Natural killer cell (primary cell): ENCODE data around the gene FBXW5. TPM values are rescaled to one million over a fixed set of nuclear protein-coding genes. Genes with fewer than 3 reads are reported as not detected.
A peak's percentile ranks its signal among the peaks of the same experiment; 100 is the strongest.

Experiments
- ATAC-seq, 3 donors: fragments of 150-1000 bp in 2 of 3; fragments of 200-7000 bp in 1 of 3; cut with Tn5 transposase; 1 replicate in 1 of 3; 2 replicates in 2 of 3; pipeline ENCODE4 v1.10.0; 2021; ENCODE audit warnings: mild to moderate bottlenecking in 2 of 3, moderate library complexity in 2 of 3
- DNase-seq, 2 donors: peaks; one replicate each; pipeline versions ENCODE4 v3.0.0 to v3.0.0-alpha.2; 2013 to 2021; ENCODE audit warnings: mixed read lengths in 1 of 2
- H3K27ac ChIP-seq: one replicate; pipeline ENCODE4 v1.5.1; 2013; ENCODE audit warnings: mild to moderate bottlenecking, low read length
- H3K27me3 ChIP-seq: one replicate; pipeline ENCODE4 v1.6.1; 2013; ENCODE audit warnings: low read length; ENCODE audit not compliant: control insufficient read depth, insufficient read depth
- H3K36me3 ChIP-seq: one replicate; pipeline ENCODE4 v1.6.1; 2013; ENCODE audit warnings: low read length; ENCODE audit not compliant: control insufficient read depth, insufficient read depth
- H3K4me1 ChIP-seq: one replicate; pipeline ENCODE4 v1.6.1; 2013; ENCODE audit warnings: low read length; ENCODE audit not compliant: control insufficient read depth, insufficient read depth
- H3K4me3 ChIP-seq: one replicate; pipeline ENCODE4 v1.5.1; 2013; ENCODE audit warnings: low read length
- H3K9me3 ChIP-seq: one replicate; pipeline ENCODE4 v1.6.1; 2013; ENCODE audit warnings: low read length; ENCODE audit not compliant: control insufficient read depth, insufficient read depth
- H3K27ac Mint-ChIP-seq, 2 donors: one replicate each; pipeline ENCODE4 v1.8.0; 2022; ENCODE audit warnings: mild to moderate bottlenecking in 2 of 2, mixed read lengths in 2 of 2, moderate library complexity in 1 of 2
- H3K27me3 Mint-ChIP-seq, 2 donors: one replicate each; pipeline ENCODE4 v1.8.0; 2022; ENCODE audit warnings: low read depth in 2 of 2, mixed read lengths in 2 of 2
- H3K36me3 Mint-ChIP-seq: one replicate; pipeline ENCODE4 v1.8.0; 2022; ENCODE audit warnings: mixed read lengths
- H3K4me1 Mint-ChIP-seq, 2 donors: one replicate each; pipeline ENCODE4 v1.8.0; 2022; ENCODE audit warnings: mixed read lengths in 2 of 2
- H3K4me3 Mint-ChIP-seq: one replicate; pipeline ENCODE4 v1.8.0; 2022; ENCODE audit warnings: mild to moderate bottlenecking, moderate library complexity, mixed read lengths
- H3K9me3 Mint-ChIP-seq, 2 donors: one replicate each; pipeline ENCODE4 v1.8.0; 2022; ENCODE audit warnings: mixed read lengths in 2 of 2
- CTCF ChIP-seq: fragments of 200-600 bp; IDR thresholded peaks from one replicate; pipeline ENCODE4 v1.8.0; 2022; ENCODE audit warnings: antibody characterized with exemption
- WGBS: methylation state at CpG from one replicate; pipeline ENCODE4 v1.1.7; 2013; ENCODE audit warnings: missing lambda C conversion rate; ENCODE audit not compliant: insufficient coverage; 5-methylcytosine and 5-hydroxymethylcytosine counted together
- intact Hi-C: fragments of 100-400 bp; cut with micrococcal nuclease; formaldehyde crosslinking; loops from one replicate; pipeline ENCODE4 v1.14.2; 2022
- total RNA-seq, 4 donors: library from RNA; stranded (reverse); fragments of 120-200 nt in 1 of 4; gene quantifications; one replicate each; pipeline versions ENCODE4 v1.2.3 to v1.2.4, GENCODE V29; 2013 to 2022

The FBXW5 gene
- total RNA-seq, 3 donors from 2014 or later (not counting 1 experiment from before 2014, with no cell fraction given): 117 to 144 (median 136) TPM

GRCh38 chr9:136945333-136946227 is 1.0 kb upstream of the FBXW5 start:
- H3K9me3 ChIP-seq: no peaks in the 10 kb centered on the region
- TF ChIP-seq CTCF: no peak
- H3K4me1 ChIP-seq: peaks cover 62% of the 10 kb centered on the region
- H3K27ac Mint-ChIP-seq: peak overlapping the region; percentile 89 to 93
- H3K36me3 Mint-ChIP-seq: no peaks in the 10 kb centered on the region
- intact Hi-C loops: no loop called here
- H3K27me3 ChIP-seq: no peaks in the 10 kb centered on the region
- H3K4me3 ChIP-seq: no peak overlapping the region
- peaks cover 24% of the 10 kb centered on the region for H3K36me3 ChIP-seq
- 85% methylated on average over 30 of the region's 30 CpGs for WGBS
- H3K27me3 Mint-ChIP-seq: no peaks in the 10 kb centered on the region
- peaks cover 7 to 33% of the 10 kb centered on the region in 2 donors for H3K4me1 Mint-ChIP-seq
- H3K9me3 Mint-ChIP-seq: no peaks in the 10 kb centered on the region
- H3K27ac ChIP-seq: no peak overlapping the region
- DNase-seq (no peak), ATAC-seq (no peak)
- peak overlapping the region; percentile 88 for H3K4me3 Mint-ChIP-seq

- peak overlapping the region; percentile 61 for H3K27ac ChIP-seq
- intact Hi-C loops: loop anchor here (5.0 kb wide), 1 partner anchor 57 kb away; the partner anchor contains the start of gene TRAF2
- Mint-ChIP-seq H3K27ac (peak overlapping the region; percentile 21 to 45), H3K4me3 (peak overlapping the region; percentile 78), H3K27me3 (no peaks in the 10 kb centered on the region), H3K4me1 (peaks cover 12 to 30% of the 10 kb centered on the region in 2 donors), H3K36me3 (no peaks in the 10 kb centered on the region), H3K9me3 (no peaks in the 10 kb centered on the region)
- no peaks in the 10 kb centered on the region for H3K27me3 ChIP-seq
- no peak for TF ChIP-seq CTCF
- DNase-seq: peak in 1 of 2 donors; percentile 68
- peak overlapping the region; percentile 92 for H3K4me3 ChIP-seq
- WGBS: under 1% methylated on average over 45 of the region's 45 CpGs
- H3K4me1 ChIP-seq: peaks cover 53% of the 10 kb centered on the region
- peaks cover 37% of the 10 kb centered on the region for H3K36me3 ChIP-seq
- peak; percentile 49 to 60 (median 58) for ATAC-seq
- no peaks in the 10 kb centered on the region for H3K9me3 ChIP-seq
These were observed 373 bp downstream of the FBXW5 start for GRCh38 chr9:136944212-136944518.

- WGBS: 30% methylated on average over 61 of the region's 61 CpGs
- H3K4me3 Mint-ChIP-seq: peak overlapping the region; percentile 78
- H3K9me3 Mint-ChIP-seq: no peaks in the 10 kb centered on the region
- Histone ChIP-seq H3K36me3 (peaks cover 39% of the 10 kb centered on the region), H3K4me1 (peaks cover 47% of the 10 kb centered on the region), H3K27ac (peak overlapping the region; percentile 61), H3K27me3 (no peaks in the 10 kb centered on the region), H3K4me3 (peak overlapping the region; percentile 92), H3K9me3 (no peaks in the 10 kb centered on the region)
- intact Hi-C loops: loop anchor here (5.0 kb wide), 1 partner anchor 56 kb away; the partner anchor contains the start of gene TRAF2
- peak; percentile 8 to 24 (median 20) for ATAC-seq
- peak in 1 of 2 donors; percentile 59 for DNase-seq
- H3K27me3 Mint-ChIP-seq: no peaks in the 10 kb centered on the region
- H3K36me3 Mint-ChIP-seq: no peaks in the 10 kb centered on the region
- H3K27ac Mint-ChIP-seq: peak overlapping the region; percentile 21 to 45
- peaks cover 15 to 34% of the 10 kb centered on the region in 2 donors for H3K4me1 Mint-ChIP-seq
- TF ChIP-seq CTCF: no peak
These were observed 987 bp downstream of the FBXW5 start for GRCh38 chr9:136943291-136944211.
